GM12878 (cell line): Measurements from ENCODE around the gene GAS2. TPM values are rescaled to one million over a fixed set of nuclear protein-coding genes. Genes with fewer than 3 reads are reported as not detected.

ENCODE experiments used
- BHLHE40 ChIP-seq, 2 experiments: fragments of 450-650 bp in 1 of 2; IDR thresholded peaks; 2 replicates each; pipeline ENCODE4 v1.6.1; 2011 to 2017; ENCODE audit warnings: low read depth in 2 of 2, borderline replicate concordance in 1 of 2, improper control_type of control experiment in 1 of 2, low read length in 1 of 2, mild to moderate bottlenecking in 1 of 2
- CEBPB ChIP-seq, 2 experiments: fragments of 150-350 bp in 1 of 2; IDR thresholded peaks; 2 replicates each; pipeline ENCODE4 v1.6.1; 2012 to 2014; ENCODE audit warnings: low read depth in 2 of 2, low read length in 2 of 2, borderline replicate concordance in 1 of 2, inconsistent platforms in 1 of 2
- CREM ChIP-seq: IDR thresholded peaks from 2 replicates; pipeline ENCODE4 v1.6.1; 2014; ENCODE audit warnings: antibody characterized with exemption, low read depth
- EP300 ChIP-seq, 2 experiments: fragments of 150-350 bp in 1 of 2; IDR thresholded peaks; 2 replicates each; pipeline ENCODE4 v1.6.1; 2011 to 2012; ENCODE audit warnings: low read depth in 2 of 2, low read length in 2 of 2, borderline replicate concordance in 1 of 2, improper control_type of control experiment in 1 of 2, inconsistent platforms in 1 of 2; ENCODE audit not compliant: control insufficient read depth in 1 of 2
- ETV6 ChIP-seq, 2 experiments: fragments of 450-650 bp in 1 of 2; IDR thresholded peaks in 1 of 2; conservative IDR thresholded peaks in 1 of 2; 2 replicates each; pipeline ENCODE4 v1.6.1; 2014; ENCODE audit warnings: antibody characterized with exemption in 1 of 2, borderline replicate concordance in 1 of 2, low read depth in 1 of 2, mild to moderate bottlenecking in 1 of 2, moderate library complexity in 1 of 2
- IRF4 ChIP-seq: IDR thresholded peaks from 2 replicates; pipeline ENCODE4 v1.6.1; 2011; ENCODE audit warnings: low read depth, low read length
- JUND ChIP-seq: IDR thresholded peaks from 2 replicates; pipeline ENCODE4 v1.6.1; 2012; ENCODE audit warnings: low read depth, mild to moderate bottlenecking, low read length, improper control_type of control experiment, moderate library complexity
- MTA2 ChIP-seq: fragments of 450-650 bp; IDR thresholded peaks from 2 replicates; pipeline ENCODE4 v1.6.1; 2016; ENCODE audit warnings: low read depth, mild to moderate bottlenecking, moderate library complexity
- NFXL1 ChIP-seq: fragments of 450-650 bp; IDR thresholded peaks from 2 replicates; pipeline ENCODE4 v1.6.1; 2017; ENCODE audit warnings: antibody characterized with exemption, mild to moderate bottlenecking, borderline replicate concordance
- NR2C2 ChIP-seq: IDR thresholded peaks from 2 replicates; pipeline ENCODE4 v1.6.1; 2011; ENCODE audit warnings: borderline replicate concordance, low read depth; ENCODE audit not compliant: control insufficient read depth, insufficient read length
- NR2F1 ChIP-seq: fragments of 450-650 bp; conservative IDR thresholded peaks from 2 replicates; pipeline ENCODE4 v1.6.1; 2017; ENCODE audit warnings: mild to moderate bottlenecking
- POLR2AphosphoS2 ChIP-seq: IDR thresholded peaks from 2 replicates; pipeline ENCODE4 v1.6.1; 2011; ENCODE audit warnings: low read depth, mild to moderate bottlenecking, low read length, improper control_type of control experiment, moderate library complexity
- RAD51 ChIP-seq: fragments of 450-650 bp; IDR thresholded peaks from 2 replicates; pipeline ENCODE4 v1.6.1; 2016; ENCODE audit warnings: moderate library complexity, mild to moderate bottlenecking, inconsistent platforms
- RELA ChIP-seq: fragments of 450-650 bp; IDR thresholded peaks from 2 replicates; pipeline ENCODE4 v1.8.0; 2014; ENCODE audit warnings: borderline replicate concordance; ENCODE audit not compliant: partially characterized antibody
- SREBF1 ChIP-seq: IDR thresholded peaks from 2 replicates; pipeline ENCODE4 v1.6.1; 2012; ENCODE audit warnings: mild to moderate bottlenecking, low read length
- SREBF2 ChIP-seq: IDR thresholded peaks from 2 replicates; pipeline ENCODE4 v1.6.1; 2012; ENCODE audit warnings: mild to moderate bottlenecking, low read length
- TBL1XR1 ChIP-seq: IDR thresholded peaks from 2 replicates; pipeline ENCODE4 v1.6.1; 2012; ENCODE audit warnings: low read depth, low read length, improper control_type of control experiment
- ZNF207 ChIP-seq: fragments of 450-650 bp; IDR thresholded peaks from 2 replicates; pipeline ENCODE4 v1.6.1; 2014; ENCODE audit warnings: antibody characterized with exemption, mild to moderate bottlenecking, borderline replicate concordance
- polyA plus RNA-seq, 11 experiments: library from polyadenylated mRNA; depleted of rRNA in 4 of 11; unstranded in 6 of 11; stranded (reverse) in 5 of 11; fragments of >200 nt; fragmentation: Nextera tagmentation in 4 of 11; fragmentation: Illumina TruSeq in 1 of 11; extraction: Ambion mirVana in 4 of 11; extraction: Trizol in 1 of 11; gene quantifications; 1 replicate in 1 of 11; 2 replicates in 10 of 11; pipeline versions ENCODE4 v1.2.1 to v1.2.3, GENCODE V29; 2011 to 2016; ENCODE audit warnings: inconsistent platforms in 2 of 11, missing spikeins in 2 of 11, low read depth in 1 of 11
- total RNA-seq, 4 experiments: library from RNA; depleted of rRNA in 3 of 4; stranded (reverse); fragments of >200 nt in 3 of 4; fragmentation: Illumina TruSeq in 1 of 4; extraction: Trizol in 1 of 4; gene quantifications; 2 replicates each; pipeline versions ENCODE4 v1.2.1 to v1.2.3, GENCODE V29; 2013 to 2021
- TF ChIP-seq, protein P1 (sequence below): IDR thresholded peaks from 2 replicates; pipeline ENCODE4 v1.6.1; 2011; ENCODE audit warnings: low read depth, mild to moderate bottlenecking, low read length, moderate library complexity, borderline replicate concordance; ENCODE audit errors: extremely low read depth
- TF ChIP-seq, protein P2 (sequence below): fragments of 150-350 bp; IDR thresholded peaks from 2 replicates; pipeline ENCODE4 v1.6.1; 2016; ENCODE audit warnings: low read depth, low read length
- TF ChIP-seq, protein P3 (sequence below): IDR thresholded peaks from 2 replicates; pipeline ENCODE4 v1.6.1; 2012; ENCODE audit warnings: low read depth, low read length, improper control_type of control experiment
- TF ChIP-seq, protein P4 (sequence below): IDR thresholded peaks from 2 replicates; pipeline ENCODE4 v1.6.1; 2011; ENCODE audit warnings: borderline replicate concordance, low read depth, mild to moderate bottlenecking, moderate library complexity, low read length; ENCODE audit not compliant: insufficient read depth, poor library complexity, severe bottlenecking

The GAS2 gene
- total and polyA plus RNA-seq, 10 of the 15 experiments (the other 5 are each of a cell fraction or from before 2014, with no cell fraction given), result 16.4 to 81.4 (median 26.2) TPM

DNA sequence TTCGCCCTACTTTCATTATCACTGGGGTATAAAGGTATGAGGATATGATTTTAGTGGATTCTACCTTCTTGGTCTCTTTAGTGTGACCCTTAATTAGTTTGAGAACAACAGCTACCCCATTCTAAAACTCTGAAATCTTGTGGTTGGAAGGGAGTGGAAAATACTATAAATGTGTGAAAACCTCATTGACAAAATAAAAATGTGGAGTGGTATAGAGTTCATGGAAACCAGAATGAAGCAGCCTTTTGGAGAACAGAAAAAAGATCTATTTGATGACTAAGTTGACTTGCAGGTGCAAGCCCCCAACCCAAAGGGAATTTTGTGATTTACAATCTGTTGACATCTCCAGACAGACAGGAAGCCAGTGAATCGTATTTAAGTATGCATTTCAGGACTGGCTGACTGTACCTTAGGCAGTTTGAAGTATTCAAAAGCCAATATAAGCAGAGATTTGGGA lies 75.8 kb downstream of the GAS2 start (continued):
- TF ChIP-seq, protein P1, sequence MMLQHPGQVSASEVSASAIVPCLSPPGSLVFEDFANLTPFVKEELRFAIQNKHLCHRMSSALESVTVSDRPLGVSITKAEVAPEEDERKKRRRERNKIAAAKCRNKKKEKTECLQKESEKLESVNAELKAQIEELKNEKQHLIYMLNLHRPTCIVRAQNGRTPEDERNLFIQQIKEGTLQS, result no peak
- TF ChIP-seq SREBF2, result no peak
- no peak for TF ChIP-seq CEBPB (IDR thresholded peaks at IDR 0.05; ENCODE audit: borderline replicate concordance in 1 of 2, low read depth in 2 of 2, low read length in 2 of 2)
- no peak; the same call in 1 of the 2 replicates for TF ChIP-seq RAD51
- no peak for TF ChIP-seq POLR2AphosphoS2
- TF ChIP-seq IRF4, result no peak
- no peak for TF ChIP-seq NR2C2
- no peak for TF ChIP-seq NFXL1
- no peak for TF ChIP-seq SREBF1
- TF ChIP-seq, protein P2, sequence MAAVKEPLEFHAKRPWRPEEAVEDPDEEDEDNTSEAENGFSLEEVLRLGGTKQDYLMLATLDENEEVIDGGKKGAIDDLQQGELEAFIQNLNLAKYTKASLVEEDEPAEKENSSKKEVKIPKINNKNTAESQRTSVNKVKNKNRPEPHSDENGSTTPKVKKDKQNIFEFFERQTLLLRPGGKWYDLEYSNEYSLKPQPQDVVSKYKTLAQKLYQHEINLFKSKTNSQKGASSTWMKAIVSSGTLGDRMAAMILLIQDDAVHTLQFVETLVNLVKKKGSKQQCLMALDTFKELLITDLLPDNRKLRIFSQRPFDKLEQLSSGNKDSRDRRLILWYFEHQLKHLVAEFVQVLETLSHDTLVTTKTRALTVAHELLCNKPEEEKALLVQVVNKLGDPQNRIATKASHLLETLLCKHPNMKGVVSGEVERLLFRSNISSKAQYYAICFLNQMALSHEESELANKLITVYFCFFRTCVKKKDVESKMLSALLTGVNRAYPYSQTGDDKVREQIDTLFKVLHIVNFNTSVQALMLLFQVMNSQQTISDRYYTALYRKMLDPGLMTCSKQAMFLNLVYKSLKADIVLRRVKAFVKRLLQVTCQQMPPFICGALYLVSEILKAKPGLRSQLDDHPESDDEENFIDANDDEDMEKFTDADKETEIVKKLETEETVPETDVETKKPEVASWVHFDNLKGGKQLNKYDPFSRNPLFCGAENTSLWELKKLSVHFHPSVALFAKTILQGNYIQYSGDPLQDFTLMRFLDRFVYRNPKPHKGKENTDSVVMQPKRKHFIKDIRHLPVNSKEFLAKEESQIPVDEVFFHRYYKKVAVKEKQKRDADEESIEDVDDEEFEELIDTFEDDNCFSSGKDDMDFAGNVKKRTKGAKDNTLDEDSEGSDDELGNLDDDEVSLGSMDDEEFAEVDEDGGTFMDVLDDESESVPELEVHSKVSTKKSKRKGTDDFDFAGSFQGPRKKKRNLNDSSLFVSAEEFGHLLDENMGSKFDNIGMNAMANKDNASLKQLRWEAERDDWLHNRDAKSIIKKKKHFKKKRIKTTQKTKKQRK, result no peak
- peak; percentile 96 for TF ChIP-seq MTA2
- TF ChIP-seq, protein P3, sequence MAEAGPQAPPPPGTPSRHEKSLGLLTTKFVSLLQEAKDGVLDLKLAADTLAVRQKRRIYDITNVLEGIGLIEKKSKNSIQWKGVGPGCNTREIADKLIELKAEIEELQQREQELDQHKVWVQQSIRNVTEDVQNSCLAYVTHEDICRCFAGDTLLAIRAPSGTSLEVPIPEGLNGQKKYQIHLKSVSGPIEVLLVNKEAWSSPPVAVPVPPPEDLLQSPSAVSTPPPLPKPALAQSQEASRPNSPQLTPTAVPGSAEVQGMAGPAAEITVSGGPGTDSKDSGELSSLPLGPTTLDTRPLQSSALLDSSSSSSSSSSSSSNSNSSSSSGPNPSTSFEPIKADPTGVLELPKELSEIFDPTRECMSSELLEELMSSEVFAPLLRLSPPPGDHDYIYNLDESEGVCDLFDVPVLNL, result no peak
- TF ChIP-seq BHLHE40 (IDR thresholded peaks at IDR 0.05; ENCODE audit: borderline replicate concordance in 1 of 2, low read depth in 2 of 2, low read length in 1 of 2), result peak in 1 of 2 experiments; percentile 6; a peak in 1 of 4 replicates
- peak; percentile 50; the same call in 1 of the 2 replicates for TF ChIP-seq NR2F1
- no peak for TF ChIP-seq RELA
- no peak for TF ChIP-seq ETV6 (conservative IDR thresholded peaks at IDR 0.05 in 1 of 2, IDR thresholded peaks at IDR 0.05 in 1 of 2; ENCODE audit: borderline replicate concordance in 1 of 2, low read depth in 1 of 2)
- no peak for TF ChIP-seq ZNF207
- peak in 1 of 2 experiments; percentile 54; a peak in 1 of 4 replicates for TF ChIP-seq EP300 (IDR thresholded peaks at IDR 0.05; ENCODE audit: borderline replicate concordance in 1 of 2, control insufficient read depth in 1 of 2, low read depth in 2 of 2, low read length in 2 of 2)
- TF ChIP-seq JUND, result no peak
- no peak for TF ChIP-seq CREM
- TF ChIP-seq TBL1XR1, result no peak
- TF ChIP-seq, protein P4, sequence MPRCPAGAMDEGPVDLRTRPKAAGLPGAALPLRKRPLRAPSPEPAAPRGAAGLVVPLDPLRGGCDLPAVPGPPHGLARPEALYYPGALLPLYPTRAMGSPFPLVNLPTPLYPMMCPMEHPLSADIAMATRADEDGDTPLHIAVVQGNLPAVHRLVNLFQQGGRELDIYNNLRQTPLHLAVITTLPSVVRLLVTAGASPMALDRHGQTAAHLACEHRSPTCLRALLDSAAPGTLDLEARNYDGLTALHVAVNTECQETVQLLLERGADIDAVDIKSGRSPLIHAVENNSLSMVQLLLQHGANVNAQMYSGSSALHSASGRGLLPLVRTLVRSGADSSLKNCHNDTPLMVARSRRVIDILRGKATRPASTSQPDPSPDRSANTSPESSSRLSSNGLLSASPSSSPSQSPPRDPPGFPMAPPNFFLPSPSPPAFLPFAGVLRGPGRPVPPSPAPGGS, result no peak
